Astrocyte (in vitro differentiated cells and primary cell): ENCODE data around the gene CSNK2A1. TPM values are rescaled to one million over a fixed set of nuclear protein-coding genes. Genes with fewer than 3 reads are reported as not detected.

Experiments
- DNase-seq: peaks from one replicate; pipeline ENCODE4 v3.0.0-alpha.2; 2010; ENCODE audit warnings: low read depth
- FAIRE-seq: peaks from 2 replicates; lab custom pipeline; 2011; peaks lifted over from hg19 to GRCh38; lab: Jason Lieb, UNC
- H2AFZ ChIP-seq: 2 replicates; pipeline ENCODE4 v1.6.0; 2012; ENCODE audit warnings: low read depth, low read length, inconsistent platforms
- H3K27ac ChIP-seq: 2 replicates; pipeline ENCODE4 v1.5.1; 2011; ENCODE audit warnings: low read depth, low read length, inconsistent platforms
- H3K27me3 ChIP-seq: 2 replicates; pipeline ENCODE4 v1.6.0; 2011; ENCODE audit warnings: low read length, inconsistent platforms; ENCODE audit not compliant: insufficient read depth
- H3K36me3 ChIP-seq: 2 replicates; pipeline ENCODE4 v1.5.1; 2011; ENCODE audit warnings: low read length, inconsistent platforms; ENCODE audit not compliant: insufficient read depth
- H3K4me1 ChIP-seq: 2 replicates; pipeline ENCODE4 v1.5.1; 2011; ENCODE audit warnings: low read length, inconsistent platforms; ENCODE audit not compliant: insufficient read depth
- H3K4me2 ChIP-seq: 2 replicates; pipeline ENCODE4 v1.6.0; 2012; ENCODE audit warnings: low read length, inconsistent platforms
- H3K4me3 ChIP-seq: 2 replicates; pipeline ENCODE4 v1.5.1; 2011; ENCODE audit warnings: low read depth, mild to moderate bottlenecking, low read length, inconsistent platforms; ENCODE audit not compliant: insufficient read depth
- H3K79me2 ChIP-seq: 2 replicates; pipeline ENCODE4 v1.6.0; 2012; ENCODE audit warnings: mild to moderate bottlenecking, low read length, inconsistent platforms; ENCODE audit not compliant: insufficient read depth
- H3K9ac ChIP-seq: 2 replicates; pipeline ENCODE4 v1.6.0; 2012; ENCODE audit warnings: mild to moderate bottlenecking, low read length, inconsistent platforms
- H3K9me3 ChIP-seq: 2 replicates; pipeline ENCODE4 v1.5.1; 2012; ENCODE audit warnings: low read depth, mild to moderate bottlenecking, low read length, inconsistent platforms; ENCODE audit not compliant: insufficient read depth
- H4K20me1 ChIP-seq: 2 replicates; pipeline ENCODE4 v1.6.0; 2012; ENCODE audit warnings: low read length, inconsistent platforms; ENCODE audit not compliant: insufficient read depth
- H3K27ac Mint-ChIP-seq: one replicate; pipeline ENCODE4 v1.8.0; 2021; ENCODE audit warnings: mild to moderate bottlenecking, mixed read lengths; ENCODE audit not compliant: unreplicated experiment
- H3K27me3 Mint-ChIP-seq: one replicate; pipeline ENCODE4 v1.8.0; 2021; ENCODE audit warnings: low read depth, mixed read lengths; ENCODE audit not compliant: unreplicated experiment
- H3K36me3 Mint-ChIP-seq: one replicate; pipeline ENCODE4 v1.8.0; 2021; ENCODE audit warnings: low read depth, mixed read lengths; ENCODE audit not compliant: unreplicated experiment
- H3K4me1 Mint-ChIP-seq: one replicate; pipeline ENCODE4 v1.8.0; 2021; ENCODE audit warnings: low read depth, mixed read lengths; ENCODE audit not compliant: unreplicated experiment
- H3K4me3 Mint-ChIP-seq: one replicate; pipeline ENCODE4 v1.8.0; 2021; ENCODE audit warnings: mild to moderate bottlenecking, moderate library complexity, mixed read lengths; ENCODE audit not compliant: unreplicated experiment
- H3K9me3 Mint-ChIP-seq: one replicate; pipeline ENCODE4 v1.8.0; 2021; ENCODE audit warnings: mild to moderate bottlenecking, mixed read lengths; ENCODE audit not compliant: unreplicated experiment
- CTCF ChIP-seq: IDR thresholded peaks from 2 replicates; pipeline ENCODE4 v1.5.1; 2011; ENCODE audit warnings: low read depth, mild to moderate bottlenecking, inconsistent platforms, low read length, moderate library complexity; ENCODE audit not compliant: insufficient read depth
- EZH2 ChIP-seq: IDR thresholded peaks from 2 replicates; pipeline ENCODE4 v1.6.1; 2012; ENCODE audit warnings: mild to moderate bottlenecking, low read length, inconsistent platforms; ENCODE audit not compliant: insufficient read depth
- total RNA-seq: library from RNA; stranded (reverse); gene quantifications from 2 replicates; pipeline ENCODE4 v1.2.1, GENCODE V29; 2021

Gene CSNK2A1
- total RNA-seq, 1 donor from 2014 or later: 226 TPM

GRCh38 chr20:445514-446336 lies 97.9 kb downstream of the CSNK2A1 start:
- H3K4me2 ChIP-seq: no peak overlapping the region
- Mint-ChIP-seq H3K9me3 (no peaks in the 10 kb centered on the region), H3K4me3 (no peak overlapping the region), H3K27me3 (no peaks in the 10 kb centered on the region), H3K27ac (no peak overlapping the region), H3K4me1 (peaks cover 19% of the 10 kb centered on the region), H3K36me3 (peaks cover 21% of the 10 kb centered on the region)
- TF ChIP-seq EZH2 (no peak), CTCF (no peak)
- H3K9me3 ChIP-seq: no peaks in the 10 kb centered on the region
- peaks cover 92% of the 10 kb centered on the region for H4K20me1 ChIP-seq
- H2AFZ ChIP-seq: no peak overlapping the region
- H3K27me3 ChIP-seq: no peaks in the 10 kb centered on the region
- H3K27ac ChIP-seq: no peak overlapping the region
- H3K4me3 ChIP-seq: no peak overlapping the region
- peaks cover 58% of the 10 kb centered on the region for H3K79me2 ChIP-seq
- FAIRE-seq (no peak), DNase-seq (no peak)
- H3K4me1 ChIP-seq: peaks cover 12% of the 10 kb centered on the region
- peaks cover 28% of the 10 kb centered on the region for H3K36me3 ChIP-seq
- H3K9ac ChIP-seq: no peak overlapping the region

- no peak overlapping the region for H2AFZ ChIP-seq
- FAIRE-seq (peak; percentile 23), DNase-seq (peak; percentile 24)
- no peaks in the 10 kb centered on the region for H3K9me3 Mint-ChIP-seq
- no peak overlapping the region for H3K4me3 ChIP-seq
- H4K20me1 ChIP-seq: peaks cover 91% of the 10 kb centered on the region
- peaks cover 22% of the 10 kb centered on the region for H3K4me1 Mint-ChIP-seq
- peak overlapping the region; percentile 69 for H3K27ac Mint-ChIP-seq
- peak overlapping the region; percentile 49 for H3K4me2 ChIP-seq
- H3K4me3 Mint-ChIP-seq: no peak overlapping the region
- peaks cover 12% of the 10 kb centered on the region for H3K4me1 ChIP-seq
- TF ChIP-seq EZH2: no peak
- TF ChIP-seq CTCF: no peak
- H3K27me3 Mint-ChIP-seq: no peaks in the 10 kb centered on the region
- H3K79me2 ChIP-seq: peaks cover 50% of the 10 kb centered on the region
- peaks cover 34% of the 10 kb centered on the region for H3K36me3 ChIP-seq
- no peaks in the 10 kb centered on the region for H3K27me3 ChIP-seq
- H3K9me3 ChIP-seq: no peaks in the 10 kb centered on the region
- peak overlapping the region; percentile 49 for H3K27ac ChIP-seq
- peaks cover 29% of the 10 kb centered on the region for H3K36me3 Mint-ChIP-seq
- H3K9ac ChIP-seq: no peak overlapping the region
These were observed 98.6 kb downstream of the CSNK2A1 start for GRCh38 chr20:444862-445426.
